ENCODE data around the gene TMEM106C.

DNA sequence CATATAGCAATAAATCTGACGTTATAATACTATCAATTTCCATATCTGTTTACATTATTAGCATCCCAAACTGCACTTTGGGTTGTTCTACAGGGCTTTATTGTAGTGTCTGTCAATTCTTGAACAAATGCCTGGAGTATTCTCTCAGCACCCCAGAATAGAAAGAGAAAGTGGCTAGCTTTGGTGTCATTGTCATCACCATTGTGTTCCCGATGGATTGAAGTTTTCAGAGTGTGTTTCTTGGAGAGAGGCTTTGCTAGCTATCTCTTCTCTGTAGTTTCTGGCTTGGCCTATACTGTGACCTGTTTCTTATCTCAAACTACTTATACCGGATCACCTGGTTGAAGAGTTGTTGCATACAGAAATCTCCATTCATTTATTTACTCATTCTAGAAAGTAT is 6.4 kb downstream of the TMEM106C start:
- TF ChIP-seq POLR2A (IDR thresholded peaks at IDR 0.05) (no peak), EP300 (IDR thresholded peaks at IDR 0.05) (no peak)
- TF ChIP-seq, protein P1, sequence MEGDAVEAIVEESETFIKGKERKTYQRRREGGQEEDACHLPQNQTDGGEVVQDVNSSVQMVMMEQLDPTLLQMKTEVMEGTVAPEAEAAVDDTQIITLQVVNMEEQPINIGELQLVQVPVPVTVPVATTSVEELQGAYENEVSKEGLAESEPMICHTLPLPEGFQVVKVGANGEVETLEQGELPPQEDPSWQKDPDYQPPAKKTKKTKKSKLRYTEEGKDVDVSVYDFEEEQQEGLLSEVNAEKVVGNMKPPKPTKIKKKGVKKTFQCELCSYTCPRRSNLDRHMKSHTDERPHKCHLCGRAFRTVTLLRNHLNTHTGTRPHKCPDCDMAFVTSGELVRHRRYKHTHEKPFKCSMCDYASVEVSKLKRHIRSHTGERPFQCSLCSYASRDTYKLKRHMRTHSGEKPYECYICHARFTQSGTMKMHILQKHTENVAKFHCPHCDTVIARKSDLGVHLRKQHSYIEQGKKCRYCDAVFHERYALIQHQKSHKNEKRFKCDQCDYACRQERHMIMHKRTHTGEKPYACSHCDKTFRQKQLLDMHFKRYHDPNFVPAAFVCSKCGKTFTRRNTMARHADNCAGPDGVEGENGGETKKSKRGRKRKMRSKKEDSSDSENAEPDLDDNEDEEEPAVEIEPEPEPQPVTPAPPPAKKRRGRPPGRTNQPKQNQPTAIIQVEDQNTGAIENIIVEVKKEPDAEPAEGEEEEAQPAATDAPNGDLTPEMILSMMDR (IDR thresholded peaks at IDR 0.05): no peak

All from tibial nerve (tissue), 4 donors.